ENCODE measurements around the gene TLK2.
"Not testable (repeated sequence)": the region's sequence is repeated elsewhere in the genome, so short reads cannot be mapped to it uniquely, and the experiment has no call there.

- TF ChIP-seq POLR2A, CTCF, EP300 (IDR thresholded peaks at IDR 0.05): not testable (repeated sequence)
These were observed 37.8 kb downstream of the TLK2 start for GRCh38 chr17:62516376-62516775.
